Activated effector memory CD4-positive, alpha-beta T cell treated with anti-CD3 and anti-CD28 coated beads, Interleukin-2, amount 50 U/mL, for 16 hours (primary cell): ENCODE results near the gene PDK4.
"Not testable (repeated sequence)": the region's sequence is repeated elsewhere in the genome, so short reads cannot be mapped to it uniquely, and the experiment has no call there.

Experiments
- DNase-seq: peaks from one replicate; pipeline ENCODE4 v3.0.0-alpha.2; 2020

The PDK4 gene

GRCh38 chr7:95596198-95597063, at the start of gene PDK4:
Gene PDK4, minus strand, starts transcription at chr7:95596516. Its CDS starts 223 bp downstream, at chr7:95596293.
- DNase-seq: no peak

- DNase-seq: no peak
These were observed 45.9 kb upstream of the PDK4 start for GRCh38 chr7:95642173-95642572.

GRCh38 chr7:95636140-95636940, 40.0 kb upstream of the PDK4 start:
- DNase-seq: no peak

- no peak for DNase-seq
These were observed 36.3 kb upstream of the PDK4 start for GRCh38 chr7:95632609-95633008.

- no peak for DNase-seq
These were observed 35.2 kb upstream of the PDK4 start for GRCh38 chr7:95631527-95631926.

- no peak for DNase-seq
These were observed 34.6 kb upstream of the PDK4 start for GRCh38 chr7:95630702-95631458.

- DNase-seq: no peak
These were observed 32.6 kb upstream of the PDK4 start for GRCh38 chr7:95628831-95629439.

GRCh38 chr7:95623788-95624187, 27.5 kb upstream of the PDK4 start:
- no peak for DNase-seq

GRCh38 chr7:95622859-95623258, 26.5 kb upstream of the PDK4 start:
- DNase-seq: no peak

GRCh38 chr7:95622001-95622549, 25.8 kb upstream of the PDK4 start:
- DNase-seq: no peak

- DNase-seq: no peak
These were observed 25.1 kb upstream of the PDK4 start for GRCh38 chr7:95621404-95621803.

GRCh38 chr7:95620631-95621030, 24.3 kb upstream of the PDK4 start:
- no peak for DNase-seq

GRCh38 chr7:95619921-95620320, 23.6 kb upstream of the PDK4 start:
- DNase-seq: no peak

GRCh38 chr7:95619517-95619916, 23.2 kb upstream of the PDK4 start:
- DNase-seq: no peak

GRCh38 chr7:95614442-95614940, 18.2 kb upstream of the PDK4 start:
- DNase-seq: no peak

GRCh38 chr7:95611224-95611623, 14.9 kb upstream of the PDK4 start:
- no peak for DNase-seq

- no peak for DNase-seq
These were observed 13.1 kb upstream of the PDK4 start for GRCh38 chr7:95609277-95609971.

- DNase-seq: no peak
These were observed 12.2 kb upstream of the PDK4 start for GRCh38 chr7:95608359-95609173.

GRCh38 chr7:95607561-95607960, 11.2 kb upstream of the PDK4 start:
- no peak for DNase-seq

GRCh38 chr7:95605275-95605674, 9.0 kb upstream of the PDK4 start:
- no peak for DNase-seq

GRCh38 chr7:95604811-95605210, 8.5 kb upstream of the PDK4 start:
- not testable (repeated sequence) for DNase-seq
